MM.1S (cell line): Measurements from ENCODE around the gene KIAA1671.

ENCODE experiments used
- DNase-seq: peaks from one replicate; pipeline ENCODE4 v3.0.0-alpha.2; 2015
- H2AFZ ChIP-seq: fragments of 300-600 bp; sonication (generic); 2 replicates; pipeline ENCODE4 v1.6.0; 2016; ENCODE audit warnings: antibody characterized with exemption, low read length
- H3F3A ChIP-seq: fragments of 300-600 bp; sonication (generic); 2 replicates; pipeline ENCODE4 v1.6.1; 2016; ENCODE audit warnings: mild to moderate bottlenecking, antibody characterized with exemption, low read length, moderate library complexity, mixed read lengths; ENCODE audit not compliant: insufficient read depth
- H3K27ac ChIP-seq: fragments of 300-600 bp; sonication (generic); 2 replicates; pipeline ENCODE4 v1.5.1; 2016; ENCODE audit warnings: mild to moderate bottlenecking, low read length
- H3K27me3 ChIP-seq: fragments of 300-600 bp; sonication (generic); replicated peaks from 2 replicates; pipeline ENCODE4 v1.6.0; 2016; ENCODE audit warnings: low read length; ENCODE audit not compliant: insufficient read depth
- H3K36me3 ChIP-seq: fragments of 300-600 bp; sonication (generic); replicated peaks from 2 replicates; pipeline ENCODE4 v1.6.1; 2016; ENCODE audit warnings: mild to moderate bottlenecking, low read length, mixed read lengths; ENCODE audit not compliant: insufficient read depth
- H3K4me1 ChIP-seq: fragments of 300-600 bp; sonication (generic); 2 replicates; pipeline ENCODE4 v1.6.1; 2016; ENCODE audit warnings: low read length, mixed read lengths
- H3K4me2 ChIP-seq: fragments of 300-600 bp; sonication (generic); 2 replicates; pipeline ENCODE4 v1.6.0; 2016; ENCODE audit warnings: low read depth, low read length
- H3K4me3 ChIP-seq: fragments of 300-600 bp; sonication (generic); 2 replicates; pipeline ENCODE4 v1.5.1; 2016; ENCODE audit warnings: low read length, mixed read lengths
- H3K79me2 ChIP-seq: fragments of 300-600 bp; sonication (generic); 2 replicates; pipeline ENCODE4 v1.6.1; 2016; ENCODE audit warnings: mixed run types, low read length, mixed read lengths
- H3K9ac ChIP-seq: fragments of 300-600 bp; sonication (generic); 2 replicates; pipeline ENCODE4 v1.6.1; 2016; ENCODE audit warnings: low read length, mixed read lengths
- H3K9me2 ChIP-seq: fragments of 300-600 bp; sonication (generic); replicated peaks from 2 replicates; pipeline ENCODE4 v1.6.1; 2016; ENCODE audit warnings: mild to moderate bottlenecking, low read length, mixed read lengths; ENCODE audit not compliant: insufficient read depth
- H3K9me3 ChIP-seq: fragments of 300-600 bp; sonication (generic); replicated peaks from 2 replicates; pipeline ENCODE4 v1.6.1; 2016; ENCODE audit warnings: mild to moderate bottlenecking, low read length, mixed read lengths; ENCODE audit not compliant: insufficient read depth
- H4K20me1 ChIP-seq: fragments of 300-600 bp; sonication (generic); 2 replicates; pipeline ENCODE4 v1.6.1; 2016; ENCODE audit warnings: mild to moderate bottlenecking, low read length, moderate library complexity, mixed read lengths; ENCODE audit not compliant: insufficient read depth
- EZH2 ChIP-seq: fragments of 300-600 bp; sonication (generic); optimal IDR thresholded peaks from 2 replicates; pipeline ENCODE3; 2017; ENCODE audit warnings: low read depth, mild to moderate bottlenecking, antibody characterized with exemption, low read length, mixed read lengths
- EZH2phosphoT487 ChIP-seq: fragments of 300-600 bp; sonication (generic); IDR thresholded peaks from 2 replicates; pipeline ENCODE4 v1.6.1; 2018; ENCODE audit warnings: antibody characterized with exemption, low read length
- TF ChIP-seq, protein P1 (sequence below): fragments of 300-600 bp; sonication (generic); IDR thresholded peaks from 2 replicates; pipeline ENCODE4 v1.5.1; 2016; ENCODE audit warnings: antibody characterized with exemption, low read length, mixed read lengths

Gene KIAA1671

DNA sequence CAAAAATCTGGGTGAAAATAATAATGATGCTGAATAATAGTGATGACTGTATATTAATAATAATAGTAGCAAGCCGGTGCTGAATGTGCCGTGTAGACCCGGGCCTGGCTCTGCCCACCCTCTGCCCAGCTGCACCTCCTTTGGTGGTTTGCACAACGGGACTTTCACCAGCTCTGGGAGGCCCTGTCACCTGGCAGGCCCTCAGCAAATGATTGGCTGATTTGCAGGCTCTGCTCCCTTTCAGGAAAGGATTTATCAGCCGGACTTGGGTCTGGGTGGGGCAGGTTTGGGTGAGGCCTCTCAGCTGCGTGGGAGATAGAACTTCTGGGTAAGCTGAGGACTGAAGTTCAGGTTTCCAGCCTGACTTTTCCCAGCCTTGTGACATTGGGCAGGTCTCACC is 21.4 kb downstream of the KIAA1671 start:
- Histone ChIP-seq H3K9ac (no peak overlapping the region), H3K79me2 (no peaks in the 10 kb centered on the region), H4K20me1 (no peaks in the 10 kb centered on the region), H3K9me2 (no peaks in the 10 kb centered on the region), H3F3A (no peaks in the 10 kb centered on the region), H3K36me3 (no peaks in the 10 kb centered on the region), H3K4me2 (no peak overlapping the region), H3K9me3 (no peaks in the 10 kb centered on the region), H3K27me3 (no peaks in the 10 kb centered on the region), H3K4me1 (no peaks in the 10 kb centered on the region), H3K4me3 (no peak overlapping the region), H2AFZ (no peak overlapping the region), H3K27ac (no peak overlapping the region)
- TF ChIP-seq EZH2 (no peak), EZH2phosphoT487 (no peak)
- TF ChIP-seq, protein P1, sequence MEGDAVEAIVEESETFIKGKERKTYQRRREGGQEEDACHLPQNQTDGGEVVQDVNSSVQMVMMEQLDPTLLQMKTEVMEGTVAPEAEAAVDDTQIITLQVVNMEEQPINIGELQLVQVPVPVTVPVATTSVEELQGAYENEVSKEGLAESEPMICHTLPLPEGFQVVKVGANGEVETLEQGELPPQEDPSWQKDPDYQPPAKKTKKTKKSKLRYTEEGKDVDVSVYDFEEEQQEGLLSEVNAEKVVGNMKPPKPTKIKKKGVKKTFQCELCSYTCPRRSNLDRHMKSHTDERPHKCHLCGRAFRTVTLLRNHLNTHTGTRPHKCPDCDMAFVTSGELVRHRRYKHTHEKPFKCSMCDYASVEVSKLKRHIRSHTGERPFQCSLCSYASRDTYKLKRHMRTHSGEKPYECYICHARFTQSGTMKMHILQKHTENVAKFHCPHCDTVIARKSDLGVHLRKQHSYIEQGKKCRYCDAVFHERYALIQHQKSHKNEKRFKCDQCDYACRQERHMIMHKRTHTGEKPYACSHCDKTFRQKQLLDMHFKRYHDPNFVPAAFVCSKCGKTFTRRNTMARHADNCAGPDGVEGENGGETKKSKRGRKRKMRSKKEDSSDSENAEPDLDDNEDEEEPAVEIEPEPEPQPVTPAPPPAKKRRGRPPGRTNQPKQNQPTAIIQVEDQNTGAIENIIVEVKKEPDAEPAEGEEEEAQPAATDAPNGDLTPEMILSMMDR: no peak
- no peak for DNase-seq

DNA sequence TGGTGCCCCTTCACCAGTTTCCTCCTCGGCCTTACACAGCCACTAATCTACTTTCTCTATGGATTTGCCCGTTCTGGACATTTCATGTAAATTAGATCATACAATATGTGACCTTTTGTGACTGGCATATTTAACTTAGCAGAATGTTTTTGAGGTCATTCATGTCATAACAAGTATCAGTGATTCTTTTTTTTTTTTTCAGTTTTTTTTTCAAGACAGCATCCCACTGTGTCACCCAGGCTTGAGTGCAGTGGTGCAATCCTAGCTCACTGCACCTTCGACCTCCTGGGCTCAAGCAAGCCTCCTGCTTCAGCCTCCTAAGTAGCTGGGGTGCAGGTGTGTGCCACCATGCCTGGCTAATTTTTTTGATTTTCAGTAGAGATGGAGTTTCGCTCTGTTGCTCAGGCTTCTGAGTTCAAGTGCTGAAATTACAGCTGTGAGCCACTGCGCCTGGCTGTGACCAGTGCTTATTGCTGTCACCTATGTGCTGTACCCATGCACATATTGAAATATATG is 22.7 kb downstream of the KIAA1671 start:
- no peak overlapping the region for H3K4me2 ChIP-seq
- DNase-seq: no peak
- H3K9me2 ChIP-seq: no peaks in the 10 kb centered on the region
- no peak overlapping the region for H3K27ac ChIP-seq
- no peaks in the 10 kb centered on the region for H3K36me3 ChIP-seq
- no peak overlapping the region for H2AFZ ChIP-seq
- H3K9me3 ChIP-seq: no peaks in the 10 kb centered on the region
- H3K4me1 ChIP-seq: no peaks in the 10 kb centered on the region
- H4K20me1 ChIP-seq: no peaks in the 10 kb centered on the region
- H3K4me3 ChIP-seq: no peak overlapping the region
- TF ChIP-seq EZH2phosphoT487 (no peak), EZH2 (no peak)
- TF ChIP-seq, protein P1: no peak
- H3F3A ChIP-seq: no peaks in the 10 kb centered on the region
- H3K9ac ChIP-seq: no peak overlapping the region
- no peaks in the 10 kb centered on the region for H3K79me2 ChIP-seq
- no peaks in the 10 kb centered on the region for H3K27me3 ChIP-seq

DNA sequence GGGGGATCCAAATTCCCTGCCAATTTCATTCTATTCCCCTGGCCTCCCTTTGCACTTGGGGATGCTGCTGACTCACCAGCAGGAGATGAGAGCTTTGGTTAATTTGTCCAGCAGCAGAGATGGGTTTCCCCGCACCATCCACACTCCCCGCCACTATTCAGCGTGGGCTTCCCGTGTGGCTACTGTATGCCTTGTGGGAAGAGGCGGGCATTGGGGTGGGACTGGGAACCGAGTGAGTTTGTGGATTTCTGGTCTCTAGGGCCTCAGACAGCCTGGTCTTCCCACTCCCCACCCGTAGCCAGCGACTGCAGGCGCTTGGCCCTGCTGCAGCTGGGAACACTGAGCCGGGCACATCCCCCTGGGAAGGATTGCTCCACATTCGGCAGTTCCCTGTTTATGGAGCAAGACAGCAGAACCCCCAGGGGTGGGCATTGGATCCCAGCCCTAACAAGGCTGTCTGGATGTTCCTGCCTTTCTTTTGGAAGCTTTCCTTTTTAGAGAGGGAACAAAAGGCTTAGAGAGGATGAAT is 23.4 kb downstream of the KIAA1671 start:
- no peaks in the 10 kb centered on the region for H3K79me2 ChIP-seq
- no peak for TF ChIP-seq EZH2
- TF ChIP-seq, protein P1: no peak
- TF ChIP-seq EZH2phosphoT487: no peak
- no peak for DNase-seq
- no peak overlapping the region for H2AFZ ChIP-seq
- H3K9ac ChIP-seq: no peak overlapping the region
- H3K4me1 ChIP-seq: no peaks in the 10 kb centered on the region
- H3K9me2 ChIP-seq: no peaks in the 10 kb centered on the region
- no peaks in the 10 kb centered on the region for H4K20me1 ChIP-seq
- no peaks in the 10 kb centered on the region for H3K27me3 ChIP-seq
- no peak overlapping the region for H3K27ac ChIP-seq
- no peak overlapping the region for H3K4me2 ChIP-seq
- H3K36me3 ChIP-seq: no peaks in the 10 kb centered on the region
- no peaks in the 10 kb centered on the region for H3F3A ChIP-seq
- no peak overlapping the region for H3K4me3 ChIP-seq
- no peaks in the 10 kb centered on the region for H3K9me3 ChIP-seq
